ENCODE data around the gene FGB. TPM values are rescaled to one million over a fixed set of nuclear protein-coding genes. Genes with fewer than 3 reads are reported as not detected.

The FGB gene
- total and polyA plus RNA-seq, 2 donors (not counting 1 experiment from before 2014, with no cell fraction given): not detected

DNA sequence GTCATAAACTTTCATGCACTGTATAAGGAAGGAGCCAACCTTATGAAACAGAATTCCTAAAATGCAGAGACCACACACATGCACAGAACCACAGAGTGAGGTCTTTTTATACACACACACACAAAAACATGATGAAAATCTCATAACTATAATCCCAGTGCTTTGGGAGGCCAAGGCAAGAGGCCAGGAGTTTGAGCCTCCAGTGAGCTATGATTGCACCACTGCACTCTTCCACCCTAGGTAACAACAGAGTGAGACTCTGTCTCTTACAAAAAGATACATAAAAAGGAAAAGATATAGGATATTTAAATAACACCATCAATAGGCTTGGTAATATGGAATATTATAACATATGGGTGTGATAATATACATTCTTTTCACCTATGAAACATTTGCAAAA, 17.1 kb downstream of the FGB start:
- no peaks in the 10 kb centered on the region for H3K36me3 ChIP-seq (replicated peaks in 1 of 2; ENCODE audit: control extremely low read depth in 1 of 2, control insufficient read depth in 1 of 2, extremely low read depth in 1 of 2, insufficient read depth in 2 of 2, low read length in 1 of 2)
- DNase-seq: no peak
- no peaks in the 10 kb centered on the region for H3K79me2 ChIP-seq (ENCODE audit: control insufficient read depth, insufficient read depth, low read length)
- no peak overlapping the region for H3K9ac ChIP-seq (ENCODE audit: low read length)
- no peak overlapping the region for H3K4me3 Mint-ChIP-seq
- H4K20me1 ChIP-seq (ENCODE audit: control insufficient read depth, insufficient read depth, low read length, poor library complexity, severe bottlenecking): no peaks in the 10 kb centered on the region
- no peak for ATAC-seq (ENCODE audit: low read depth)
- peaks cover 0 to 1% (median 0%) of the 10 kb centered on the region in 3 donors for H3K9me3 ChIP-seq (ENCODE audit: control extremely low read depth in 1 of 3, control insufficient read depth in 2 of 3, insufficient read depth in 1 of 3, low read length in 2 of 3)
- H3K9me3 Mint-ChIP-seq (ENCODE audit: insufficient read depth): no peaks in the 10 kb centered on the region
- peaks cover 24% of the 10 kb centered on the region for H3K27me3 Mint-ChIP-seq
- no peak overlapping the region for H3K27ac Mint-ChIP-seq
- TF ChIP-seq, protein P1, sequence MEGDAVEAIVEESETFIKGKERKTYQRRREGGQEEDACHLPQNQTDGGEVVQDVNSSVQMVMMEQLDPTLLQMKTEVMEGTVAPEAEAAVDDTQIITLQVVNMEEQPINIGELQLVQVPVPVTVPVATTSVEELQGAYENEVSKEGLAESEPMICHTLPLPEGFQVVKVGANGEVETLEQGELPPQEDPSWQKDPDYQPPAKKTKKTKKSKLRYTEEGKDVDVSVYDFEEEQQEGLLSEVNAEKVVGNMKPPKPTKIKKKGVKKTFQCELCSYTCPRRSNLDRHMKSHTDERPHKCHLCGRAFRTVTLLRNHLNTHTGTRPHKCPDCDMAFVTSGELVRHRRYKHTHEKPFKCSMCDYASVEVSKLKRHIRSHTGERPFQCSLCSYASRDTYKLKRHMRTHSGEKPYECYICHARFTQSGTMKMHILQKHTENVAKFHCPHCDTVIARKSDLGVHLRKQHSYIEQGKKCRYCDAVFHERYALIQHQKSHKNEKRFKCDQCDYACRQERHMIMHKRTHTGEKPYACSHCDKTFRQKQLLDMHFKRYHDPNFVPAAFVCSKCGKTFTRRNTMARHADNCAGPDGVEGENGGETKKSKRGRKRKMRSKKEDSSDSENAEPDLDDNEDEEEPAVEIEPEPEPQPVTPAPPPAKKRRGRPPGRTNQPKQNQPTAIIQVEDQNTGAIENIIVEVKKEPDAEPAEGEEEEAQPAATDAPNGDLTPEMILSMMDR (IDR thresholded peaks at IDR 0.05): no peak
- no peak for TF ChIP-seq EZH2 (IDR thresholded peaks at IDR 0.05; ENCODE audit: borderline replicate concordance, insufficient read depth, low read depth, low read length, poor library complexity, severe bottlenecking)
- H3K27ac ChIP-seq (ENCODE audit: low read length in 2 of 2): no peak overlapping the region
- POLR2A ChIA-PET: no interaction called here
- no peak overlapping the region for H2AFZ ChIP-seq (ENCODE audit: insufficient read depth, low read depth, low read length, poor library complexity, severe bottlenecking)
- H3K4me3 ChIP-seq (ENCODE audit: control extremely low read depth in 1 of 5, extremely low read depth in 1 of 5, insufficient read depth in 1 of 5, low read depth in 2 of 5, low read length in 4 of 5): no peak overlapping the region
- CTCF ChIA-PET: no interaction called here
- no peaks in the 10 kb centered on the region for H3K4me1 ChIP-seq (ENCODE audit: control insufficient read depth in 2 of 2, insufficient read depth in 2 of 2, low read length in 2 of 2)
- H3K4me1 Mint-ChIP-seq: no peaks in the 10 kb centered on the region
- intact Hi-C loops (cut with micrococcal nuclease): no loop called here
- H3K4me2 ChIP-seq (replicated peaks; ENCODE audit: low read depth, low read length, poor library complexity, severe bottlenecking): no peak overlapping the region
- H3K27me3 ChIP-seq (replicated peaks in 1 of 4; ENCODE audit: control extremely low read depth in 1 of 4, control insufficient read depth in 3 of 4, insufficient read depth in 4 of 4, low read length in 3 of 4): peaks cover 0 to 2% (median 0%) of the 10 kb centered on the region in 4 experiments

- no peak overlapping the region for H3K9ac ChIP-seq (ENCODE audit: low read length)
- H2AFZ ChIP-seq (ENCODE audit: insufficient read depth, low read depth, low read length, poor library complexity, severe bottlenecking): no peak overlapping the region
- DNase-seq: no peak
- H3K27ac ChIP-seq (ENCODE audit: low read length in 2 of 2): no peak overlapping the region
- H3K79me2 ChIP-seq (ENCODE audit: control insufficient read depth, insufficient read depth, low read length): no peaks in the 10 kb centered on the region
- no peaks in the 10 kb centered on the region for H3K4me1 ChIP-seq (ENCODE audit: control insufficient read depth in 2 of 2, insufficient read depth in 2 of 2, low read length in 2 of 2)
- no peaks in the 10 kb centered on the region for H4K20me1 ChIP-seq (ENCODE audit: control insufficient read depth, insufficient read depth, low read length, poor library complexity, severe bottlenecking)
- CTCF ChIA-PET: no interaction called here
- no peak overlapping the region for H3K4me3 ChIP-seq (ENCODE audit: control extremely low read depth in 1 of 5, extremely low read depth in 1 of 5, insufficient read depth in 1 of 5, low read depth in 2 of 5, low read length in 4 of 5)
- H3K9me3 ChIP-seq (ENCODE audit: control extremely low read depth in 1 of 3, control insufficient read depth in 2 of 3, insufficient read depth in 1 of 3, low read length in 2 of 3): peaks cover 0 to 1% (median 0%) of the 10 kb centered on the region in 3 donors
- H3K9me3 Mint-ChIP-seq (ENCODE audit: insufficient read depth): no peaks in the 10 kb centered on the region
- H3K27me3 ChIP-seq (replicated peaks in 1 of 4; ENCODE audit: control extremely low read depth in 1 of 4, control insufficient read depth in 3 of 4, insufficient read depth in 4 of 4, low read length in 3 of 4): peaks cover 0 to 6% (median 0%) of the 10 kb centered on the region in 4 experiments
- H3K27ac Mint-ChIP-seq: no peak overlapping the region
- POLR2A ChIA-PET: no interaction called here
- H3K4me1 Mint-ChIP-seq: no peaks in the 10 kb centered on the region
- no peak overlapping the region for H3K4me2 ChIP-seq (replicated peaks; ENCODE audit: low read depth, low read length, poor library complexity, severe bottlenecking)
- no CpG with 5 or more reads among the region's 2 CpGs for WGBS (ENCODE audit: insufficient coverage)
- H3K27me3 Mint-ChIP-seq: peaks cover 22% of the 10 kb centered on the region
- no peak overlapping the region for H3K4me3 Mint-ChIP-seq
- intact Hi-C loops (cut with micrococcal nuclease): no loop called here
- TF ChIP-seq, protein P1 (IDR thresholded peaks at IDR 0.05): no peak
- TF ChIP-seq EZH2 (IDR thresholded peaks at IDR 0.05; ENCODE audit: borderline replicate concordance, insufficient read depth, low read depth, low read length, poor library complexity, severe bottlenecking): no peak
- ATAC-seq (ENCODE audit: low read depth): no peak
- H3K36me3 ChIP-seq (replicated peaks in 1 of 2; ENCODE audit: control extremely low read depth in 1 of 2, control insufficient read depth in 1 of 2, extremely low read depth in 1 of 2, insufficient read depth in 2 of 2, low read length in 1 of 2): no peaks in the 10 kb centered on the region
Measured at GRCh38 chr4:154582723-154583122, 19.9 kb downstream of the FGB start.
